ENCODE measurements around the gene INTS1.
"Not testable (repeated sequence)": the region's sequence is repeated elsewhere in the genome, so short reads cannot be mapped to it uniquely, and the experiment has no call there.

Gene INTS1

DNA sequence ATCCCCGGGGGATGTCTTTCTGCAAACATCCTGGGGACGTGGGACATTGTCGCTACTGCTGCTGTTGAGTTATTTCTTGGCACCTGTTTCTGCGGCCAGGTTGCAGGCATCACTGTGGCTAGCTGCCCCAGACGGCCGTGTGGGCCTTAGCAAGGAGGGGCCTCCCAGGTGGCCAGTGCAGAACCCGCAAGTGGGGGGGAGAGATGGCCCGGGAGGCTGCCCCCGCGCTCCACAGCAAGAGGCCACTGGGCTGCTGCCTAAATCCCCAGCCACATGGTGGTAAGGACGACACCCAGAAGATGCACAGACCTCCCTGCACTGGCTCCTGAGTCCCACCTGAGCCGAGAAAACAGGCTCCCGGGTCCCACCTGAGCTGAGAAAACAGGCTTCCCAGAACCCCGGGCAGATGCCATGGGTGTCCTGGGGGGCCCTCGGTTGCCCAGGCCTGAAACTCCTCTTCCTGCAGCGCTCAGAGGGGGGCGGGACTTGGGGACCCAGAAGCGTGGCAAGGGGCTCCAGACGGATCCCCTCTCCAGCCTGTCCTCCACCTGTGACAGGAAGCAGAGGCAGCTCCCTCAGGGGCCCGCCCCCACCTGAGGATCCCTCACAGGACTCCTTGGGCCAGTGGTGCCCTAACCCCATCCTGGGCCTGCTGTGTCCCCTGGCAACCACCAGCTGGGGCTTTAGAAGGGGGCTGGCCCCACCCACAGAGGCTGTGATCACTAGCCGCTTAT, 25.4 kb upstream of the INTS1 start:
- no peak for DNase-seq (ENCODE audit: low read depth)

DNA sequence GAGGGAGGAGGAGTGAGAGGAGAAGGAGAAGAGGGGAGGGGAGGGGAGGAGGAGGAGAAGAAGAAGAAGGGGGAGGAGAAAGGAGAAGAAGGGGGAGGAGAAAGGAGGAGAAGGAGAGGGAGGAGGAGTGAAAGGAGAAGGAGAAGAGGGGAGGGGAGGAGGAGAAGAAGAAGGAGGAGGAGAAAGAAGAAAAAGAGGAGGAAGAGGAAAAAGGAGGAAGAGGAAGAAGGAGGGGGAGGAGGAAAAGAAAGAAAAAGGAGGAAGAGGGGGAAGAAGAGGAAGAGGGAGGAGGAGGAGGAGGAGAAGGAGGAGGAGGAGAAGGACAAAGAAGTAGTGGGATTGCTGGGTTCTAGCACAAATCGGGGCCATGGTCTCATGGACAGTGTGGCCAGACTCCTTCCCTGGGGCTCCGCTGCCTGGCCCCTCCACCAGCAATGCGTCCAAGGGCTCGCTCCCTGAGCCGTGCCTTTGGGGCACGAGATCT, 22.1 kb upstream of the INTS1 start:
- DNase-seq (ENCODE audit: low read depth), result no peak

GRCh38 chr7:1525409-1525808, 21.2 kb upstream of the INTS1 start:
- no peak for DNase-seq (ENCODE audit: low read depth)

DNA sequence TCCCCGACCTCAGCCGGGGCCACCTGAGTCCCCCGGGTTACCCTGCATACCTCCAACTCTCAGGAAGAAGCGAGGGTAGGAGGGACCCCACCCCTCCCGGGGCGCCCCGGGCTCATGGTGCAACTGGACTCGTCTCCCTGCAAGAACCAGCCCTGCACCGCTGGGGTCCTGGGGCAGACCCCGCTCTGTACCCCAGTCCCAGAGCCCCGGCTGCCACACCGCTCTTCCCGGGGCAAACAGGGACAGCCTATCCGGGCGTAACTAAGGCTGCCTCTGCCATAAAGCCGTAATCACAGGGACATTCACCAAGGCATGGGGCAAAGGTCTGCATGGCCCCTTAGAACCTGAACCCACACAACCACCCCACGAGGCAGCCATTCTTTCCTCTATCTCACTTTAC, 19.7 kb upstream of the INTS1 start:
- DNase-seq (ENCODE audit: low read depth), result no peak

GRCh38 chr7:1523208-1523607, 19.0 kb upstream of the INTS1 start:
- no peak for DNase-seq (ENCODE audit: low read depth)

GRCh38 chr7:1521456-1521855, 17.3 kb upstream of the INTS1 start:
- no peak for DNase-seq (ENCODE audit: low read depth)

- DNase-seq (ENCODE audit: low read depth), result no peak
These were observed 16.5 kb upstream of the INTS1 start for GRCh38 chr7:1520539-1521234.

GRCh38 chr7:1519322-1519922, 15.2 kb upstream of the INTS1 start:
- DNase-seq (ENCODE audit: low read depth), result not testable (repeated sequence)

DNA sequence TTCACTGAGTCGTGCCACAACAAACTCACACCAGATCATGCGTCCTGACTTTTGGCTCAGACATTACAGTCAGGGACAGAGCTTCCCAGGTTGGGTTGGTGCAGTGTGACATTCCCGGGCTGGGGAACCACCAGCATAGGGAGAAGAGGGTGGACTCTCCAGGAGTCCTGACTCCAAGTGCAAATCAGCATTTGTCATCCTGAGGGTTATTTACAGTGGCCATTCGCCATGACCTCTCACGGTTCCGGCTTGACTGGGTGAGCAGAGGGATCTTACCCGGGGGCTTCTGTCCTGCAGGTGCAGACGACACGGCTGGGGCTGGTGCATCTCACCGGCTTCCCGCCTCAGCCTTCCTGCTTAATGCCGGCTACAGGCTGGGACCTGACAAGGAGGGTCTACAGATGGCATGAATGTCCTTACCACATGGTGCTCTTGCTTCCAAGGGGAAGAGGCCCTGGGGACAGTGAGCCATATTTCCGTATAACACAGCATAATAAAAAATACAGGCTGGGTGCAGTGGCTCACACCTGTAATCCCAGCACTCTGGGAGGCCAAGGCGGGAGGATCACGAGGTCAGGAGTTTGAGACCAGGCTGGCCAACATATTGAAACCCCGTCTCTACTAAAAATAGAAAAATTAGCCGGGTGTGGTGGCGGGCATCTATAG, 12.5 kb upstream of the INTS1 start:
- DNase-seq (ENCODE audit: low read depth), result no peak

DNA sequence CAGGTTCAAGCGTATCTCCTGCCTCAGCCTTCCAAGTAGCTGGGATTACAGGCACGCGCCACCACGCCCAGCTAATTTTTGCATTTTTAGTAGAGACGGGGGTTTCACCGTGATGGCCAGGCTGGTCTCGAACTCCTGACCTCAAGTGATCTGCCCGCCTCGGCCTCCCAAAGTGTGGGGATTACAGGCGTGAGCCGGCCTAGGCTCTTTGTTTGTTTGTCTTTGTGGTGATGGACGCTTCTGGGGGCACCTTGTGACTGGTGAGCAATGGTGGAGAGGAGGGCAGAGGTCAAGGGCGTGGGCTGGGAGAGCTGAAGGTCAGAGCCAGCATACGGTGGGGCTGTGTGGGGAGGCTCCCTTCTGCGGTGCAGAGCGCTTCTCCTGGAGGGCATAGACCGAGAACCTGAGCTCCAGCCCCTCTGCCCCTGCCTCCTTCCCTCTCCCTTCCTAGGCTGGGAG, 11.3 kb upstream of the INTS1 start:
- DNase-seq (ENCODE audit: low read depth), result not testable (repeated sequence)

DNA sequence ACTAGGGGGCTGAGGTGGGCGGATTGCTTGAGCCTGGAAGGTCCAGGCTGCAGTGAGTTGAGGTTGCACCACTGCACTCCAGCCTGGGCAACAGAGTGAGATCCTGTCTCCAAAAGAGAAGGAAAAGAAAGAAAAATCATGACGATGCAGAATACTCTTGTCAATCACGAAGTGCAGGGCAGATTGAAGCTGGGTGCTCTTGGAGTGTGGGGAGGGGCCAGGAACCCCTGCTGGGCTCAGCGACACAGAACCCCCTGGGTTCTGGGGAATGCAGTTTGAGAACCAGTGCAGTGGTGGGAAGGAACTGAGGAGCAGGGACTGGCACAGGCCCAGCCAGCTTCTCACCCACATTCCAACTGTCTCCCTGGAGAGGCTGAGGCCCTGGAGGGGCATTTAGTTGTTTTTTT, 10.8 kb upstream of the INTS1 start:
- DNase-seq (ENCODE audit: low read depth), result no peak

GRCh38 chr7:1514407-1514806, 10.2 kb upstream of the INTS1 start:
- DNase-seq (ENCODE audit: low read depth), result no peak

- no peak for DNase-seq (ENCODE audit: low read depth)
These were observed 9.5 kb upstream of the INTS1 start for GRCh38 chr7:1513657-1514095.

DNA sequence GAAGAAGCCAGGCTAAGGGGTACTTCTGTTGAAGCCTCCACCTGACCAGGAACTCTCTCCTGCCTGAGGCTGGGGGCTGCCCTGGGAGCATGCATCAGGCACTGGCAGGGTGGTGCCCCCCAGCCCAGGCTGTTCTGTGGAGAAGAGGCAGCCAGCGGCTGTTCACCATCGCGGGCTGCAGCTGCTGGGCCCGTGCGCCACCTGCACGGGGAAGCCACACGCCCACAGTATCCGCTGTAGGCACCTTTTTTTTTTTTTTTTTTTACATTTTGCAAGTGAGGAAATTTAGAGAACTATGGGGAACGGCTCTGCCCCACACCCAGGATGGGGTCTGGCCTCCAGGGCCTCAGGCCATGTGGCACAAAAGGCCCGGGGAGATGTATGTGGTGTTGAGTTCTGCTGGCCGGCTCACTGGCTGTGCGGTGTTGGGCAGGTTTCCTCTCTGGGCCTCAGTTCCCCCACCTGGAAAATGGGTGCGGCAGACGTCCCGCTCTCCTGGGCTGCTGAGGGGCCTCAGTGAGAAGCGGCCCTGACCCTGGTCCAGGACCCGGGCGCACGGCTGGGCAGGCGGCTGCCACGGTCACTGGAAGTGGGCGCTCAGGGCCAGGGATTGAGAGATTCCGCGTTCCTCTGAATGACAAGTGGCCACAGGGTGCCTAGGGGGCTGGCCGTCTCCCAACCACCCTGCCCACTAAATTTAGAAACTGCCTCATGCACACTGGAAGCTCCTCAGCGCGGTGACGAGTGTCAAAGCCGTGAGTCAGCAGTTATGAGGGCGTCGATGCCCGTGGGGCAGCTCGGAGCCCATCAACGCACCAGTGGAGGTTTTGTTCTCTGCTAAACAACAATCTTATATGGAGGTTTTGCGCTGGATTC, 8.8 kb upstream of the INTS1 start:
- no peak for DNase-seq (ENCODE audit: low read depth)

GRCh38 chr7:1511444-1512422, 7.5 kb upstream of the INTS1 start:
- no peak for DNase-seq (ENCODE audit: low read depth)

DNA sequence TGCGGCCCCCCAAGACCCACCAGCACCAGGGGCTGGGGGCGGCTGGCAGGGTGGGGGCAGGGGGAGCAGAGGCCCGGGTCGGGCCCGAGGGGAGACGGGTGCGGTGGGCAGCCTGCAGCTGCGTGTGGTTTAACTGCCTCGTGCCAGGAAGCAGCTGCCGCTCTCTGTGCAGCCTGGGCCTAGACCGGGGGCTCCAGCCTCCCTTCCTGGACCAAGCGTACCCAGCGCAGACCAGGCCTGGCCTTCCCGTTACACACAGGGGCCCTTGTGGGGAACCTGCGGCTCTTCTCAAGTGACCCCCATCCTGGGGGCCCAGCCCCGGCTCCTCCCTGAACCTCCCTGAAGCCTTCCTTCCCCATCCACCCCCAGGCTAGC, 6.6 kb upstream of the INTS1 start:
- DNase-seq (ENCODE audit: low read depth), result no peak

- no peak for DNase-seq (ENCODE audit: low read depth)
These were observed 5.0 kb upstream of the INTS1 start for GRCh38 chr7:1509226-1509625.

GRCh38 chr7:1508277-1508758, 4.1 kb upstream of the INTS1 start:
- DNase-seq (ENCODE audit: low read depth), result no peak

DNA sequence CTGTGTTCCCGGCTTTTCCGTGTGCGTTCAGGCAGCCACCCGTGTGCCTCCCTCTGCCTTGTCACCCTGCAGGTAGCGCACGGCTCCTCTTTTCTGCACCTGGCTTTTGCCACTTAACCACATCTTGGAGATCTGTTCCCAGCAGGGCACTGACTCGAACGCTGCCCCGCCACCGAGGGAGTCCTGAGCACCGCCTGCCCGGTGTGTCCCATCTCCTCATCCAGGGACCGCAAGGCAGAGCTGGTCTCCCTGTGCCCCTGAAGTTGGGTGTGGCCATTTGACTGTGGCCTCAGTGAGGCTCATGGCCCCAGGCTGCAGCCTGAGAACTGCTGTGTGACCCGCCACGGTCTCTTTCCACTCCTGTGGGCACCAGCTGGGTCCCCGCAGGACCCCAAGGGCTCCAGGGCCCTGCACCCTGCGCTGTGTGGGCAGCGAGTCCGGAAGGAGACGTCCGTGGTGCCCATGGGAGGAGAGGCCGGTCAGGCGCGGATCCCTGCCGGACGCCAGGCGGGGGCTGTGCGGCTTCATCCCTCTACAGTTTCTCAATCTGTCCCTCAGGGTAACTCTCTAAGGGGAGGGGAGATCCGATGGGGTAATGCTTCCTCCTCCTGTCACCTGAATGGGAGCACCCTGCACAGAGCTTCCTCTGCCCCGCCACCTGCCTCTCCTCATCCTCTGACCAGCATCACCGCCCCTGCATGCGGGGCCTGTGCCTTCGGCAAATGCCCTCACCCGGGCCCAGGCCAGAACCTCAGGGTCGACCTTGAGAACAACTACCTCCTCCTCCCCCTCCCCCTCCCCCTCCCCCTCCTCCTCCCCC, 1.8 kb upstream of the INTS1 start:
- DNase-seq (ENCODE audit: low read depth), result no peak
